DOHH2 (cell line): ENCODE data around the gene CALCA.

Experiments used
- H3F3A ChIP-seq: fragments of 200-600 bp; sonication (generic), shearing (Covaris generic); 2 replicates; pipeline ENCODE4 v1.6.0; 2016; ENCODE audit warnings: antibody characterized with exemption, mild to moderate bottlenecking; ENCODE audit not compliant: control insufficient read depth, insufficient read depth
- H3K27ac ChIP-seq: fragments of 200-600 bp; sonication (generic); 2 replicates; pipeline ENCODE4 v1.5.1; 2014; ENCODE audit warnings: low read depth, mild to moderate bottlenecking, low read length, moderate library complexity
- H3K27me3 ChIP-seq: fragments of 200-600 bp; sonication (generic); 2 replicates; pipeline ENCODE4 v1.6.1; 2014; ENCODE audit warnings: mild to moderate bottlenecking, low read length, mixed read lengths; ENCODE audit not compliant: control insufficient read depth
- H3K36me3 ChIP-seq: fragments of 200-600 bp; sonication (generic); 2 replicates; pipeline ENCODE4 v1.6.1; 2014; ENCODE audit warnings: mild to moderate bottlenecking, low read length, moderate library complexity, mixed read lengths; ENCODE audit not compliant: control insufficient read depth
- H3K4me1 ChIP-seq: fragments of 200-600 bp; sonication (generic); 2 replicates; pipeline ENCODE4 v1.6.1; 2014; ENCODE audit warnings: mild to moderate bottlenecking, low read length, mixed read lengths; ENCODE audit not compliant: control insufficient read depth
- H3K4me2 ChIP-seq: fragments of 200-600 bp; sonication (generic); 2 replicates; pipeline ENCODE4 v1.6.0; 2014; ENCODE audit warnings: mild to moderate bottlenecking, low read length, moderate library complexity
- H3K4me3 ChIP-seq: fragments of 200-600 bp; sonication (generic); 2 replicates; pipeline ENCODE4 v1.5.1; 2014; ENCODE audit warnings: mild to moderate bottlenecking, low read length, mixed read lengths
- H3K79me2 ChIP-seq: fragments of 200-600 bp; sonication (generic); 2 replicates; pipeline ENCODE4 v1.6.1; 2014; ENCODE audit warnings: mild to moderate bottlenecking, low read length, mixed read lengths; ENCODE audit not compliant: control insufficient read depth
- H3K9me2 ChIP-seq: fragments of 200-600 bp; sonication (generic); replicated peaks from 2 replicates; pipeline ENCODE4 v1.6.1; 2014; ENCODE audit warnings: mild to moderate bottlenecking, low read length, mixed read lengths; ENCODE audit not compliant: control insufficient read depth
- H3K9me3 ChIP-seq: fragments of 200-600 bp; sonication (generic); 2 replicates; pipeline ENCODE4 v1.6.1; 2014; ENCODE audit warnings: antibody characterized with exemption, low read length, mixed read lengths; ENCODE audit not compliant: control insufficient read depth, insufficient read depth
- H4K20me1 ChIP-seq: fragments of 200-600 bp; sonication (generic); 2 replicates; pipeline ENCODE4 v1.6.0; 2014; ENCODE audit warnings: low read depth, mild to moderate bottlenecking, antibody characterized with exemption, low read length, moderate library complexity; ENCODE audit not compliant: control insufficient read depth, insufficient read depth
- EZH2phosphoT487 ChIP-seq: fragments of 200-600 bp; sonication (generic); IDR thresholded peaks from 2 replicates; pipeline ENCODE4 v1.6.1; 2017; ENCODE audit warnings: borderline replicate concordance, mild to moderate bottlenecking, antibody characterized with exemption, low read length, moderate library complexity, mixed read lengths
- TF ChIP-seq, protein P1 (sequence below): fragments of 200-600 bp; sonication (generic); IDR thresholded peaks from one replicate; pipeline ENCODE4 v1.5.1; 2014; ENCODE audit warnings: antibody characterized with exemption, mild to moderate bottlenecking, low read depth, low read length; ENCODE audit not compliant: poor library complexity, severe bottlenecking

The CALCA gene

GRCh38 chr11:14954581-14954980 lies 17.6 kb downstream of the CALCA start:
- Histone ChIP-seq H3K79me2 (no peaks in the 10 kb centered on the region), H3K4me1 (no peaks in the 10 kb centered on the region), H3K9me2 (no peaks in the 10 kb centered on the region; the same call in 1 of the 2 replicates), H3K36me3 (no peaks in the 10 kb centered on the region), H3K27ac (no peak overlapping the region), H4K20me1 (no peaks in the 10 kb centered on the region), H3K9me3 (no peaks in the 10 kb centered on the region), H3K4me2 (no peak overlapping the region), H3K4me3 (no peak overlapping the region), H3K27me3 (no peaks in the 10 kb centered on the region; the same call in 1 of the 2 replicates), H3F3A (no peaks in the 10 kb centered on the region)
- TF ChIP-seq, protein P1, sequence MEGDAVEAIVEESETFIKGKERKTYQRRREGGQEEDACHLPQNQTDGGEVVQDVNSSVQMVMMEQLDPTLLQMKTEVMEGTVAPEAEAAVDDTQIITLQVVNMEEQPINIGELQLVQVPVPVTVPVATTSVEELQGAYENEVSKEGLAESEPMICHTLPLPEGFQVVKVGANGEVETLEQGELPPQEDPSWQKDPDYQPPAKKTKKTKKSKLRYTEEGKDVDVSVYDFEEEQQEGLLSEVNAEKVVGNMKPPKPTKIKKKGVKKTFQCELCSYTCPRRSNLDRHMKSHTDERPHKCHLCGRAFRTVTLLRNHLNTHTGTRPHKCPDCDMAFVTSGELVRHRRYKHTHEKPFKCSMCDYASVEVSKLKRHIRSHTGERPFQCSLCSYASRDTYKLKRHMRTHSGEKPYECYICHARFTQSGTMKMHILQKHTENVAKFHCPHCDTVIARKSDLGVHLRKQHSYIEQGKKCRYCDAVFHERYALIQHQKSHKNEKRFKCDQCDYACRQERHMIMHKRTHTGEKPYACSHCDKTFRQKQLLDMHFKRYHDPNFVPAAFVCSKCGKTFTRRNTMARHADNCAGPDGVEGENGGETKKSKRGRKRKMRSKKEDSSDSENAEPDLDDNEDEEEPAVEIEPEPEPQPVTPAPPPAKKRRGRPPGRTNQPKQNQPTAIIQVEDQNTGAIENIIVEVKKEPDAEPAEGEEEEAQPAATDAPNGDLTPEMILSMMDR, result no peak
- TF ChIP-seq EZH2phosphoT487, result no peak

- Histone ChIP-seq H3K9me3 (no peaks in the 10 kb centered on the region), H3F3A (no peaks in the 10 kb centered on the region), H3K27ac (no peak overlapping the region), H3K36me3 (no peaks in the 10 kb centered on the region), H3K4me2 (no peak overlapping the region), H3K4me3 (no peak overlapping the region), H3K9me2 (no peaks in the 10 kb centered on the region; the same call in 1 of the 2 replicates), H3K79me2 (no peaks in the 10 kb centered on the region), H4K20me1 (no peaks in the 10 kb centered on the region), H3K27me3 (no peaks in the 10 kb centered on the region; the same call in 1 of the 2 replicates), H3K4me1 (no peaks in the 10 kb centered on the region)
- TF ChIP-seq, protein P1, result no peak
- TF ChIP-seq EZH2phosphoT487, result no peak
Measured at GRCh38 chr11:14953904-14954303, 18.2 kb downstream of the CALCA start.

- Histone ChIP-seq H4K20me1 (no peaks in the 10 kb centered on the region), H3K4me3 (no peak overlapping the region), H3K9me3 (no peaks in the 10 kb centered on the region), H3K9me2 (no peaks in the 10 kb centered on the region), H3K36me3 (no peaks in the 10 kb centered on the region), H3K27me3 (peaks cover 2% of the 10 kb centered on the region; the same call in 1 of the 2 replicates), H3K4me1 (no peaks in the 10 kb centered on the region), H3K4me2 (no peak overlapping the region), H3F3A (no peaks in the 10 kb centered on the region), H3K79me2 (no peaks in the 10 kb centered on the region), H3K27ac (no peak overlapping the region)
- TF ChIP-seq EZH2phosphoT487, result no peak
- TF ChIP-seq, protein P1, result no peak
Measured at GRCh38 chr11:14949437-14950147, 22.6 kb downstream of the CALCA start.
